Measurements from ENCODE around the gene ID3. TPM values are rescaled to one million over a fixed set of nuclear protein-coding genes. Genes with fewer than 3 reads are reported as not detected.

Gene ID3
- polyA plus RNA-seq, 4 donors: 78.1 to 157 (median 125) TPM

DNA sequence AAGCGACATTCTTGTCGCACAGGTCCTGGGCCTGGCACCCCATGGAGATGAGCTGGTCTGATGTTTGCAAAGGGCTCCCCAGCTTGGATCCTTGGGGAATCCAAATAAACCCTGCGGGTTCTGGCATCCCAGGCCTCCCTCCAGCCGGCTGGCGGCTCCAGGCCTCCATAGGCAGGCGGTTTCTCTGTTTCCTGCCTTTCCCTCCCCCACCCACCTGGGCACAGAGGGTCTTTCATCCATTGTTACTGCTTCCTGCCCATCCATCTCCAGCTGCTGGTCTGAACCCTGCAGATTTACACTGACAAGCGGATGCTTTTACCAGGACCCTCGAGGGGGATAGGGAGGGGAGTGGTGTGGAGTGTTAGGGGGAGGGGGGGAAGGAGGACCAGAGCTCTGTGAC lies 39.1 kb upstream of the ID3 start:
- FAIRE-seq: no peak
- Histone ChIP-seq H3K27me3 (ENCODE audit: control insufficient read depth in 3 of 3, insufficient read depth in 3 of 3, low read length in 3 of 3) (no peaks in the 10 kb centered on the region), H3K4me3 (ENCODE audit: low read depth in 1 of 3, low read length in 3 of 3) (no peak overlapping the region), H3K27ac (ENCODE audit: low read depth in 1 of 3, low read length in 2 of 3) (no peak overlapping the region), H3K9me3 (ENCODE audit: control insufficient read depth in 2 of 2, insufficient read depth in 1 of 2, low read depth in 1 of 2, low read length in 1 of 2) (no peaks in the 10 kb centered on the region), H3K4me1 (ENCODE audit: control insufficient read depth in 3 of 3, insufficient read depth in 2 of 3, low read depth in 1 of 3, low read length in 2 of 3) (no peaks in the 10 kb centered on the region), H3K36me3 (ENCODE audit: control insufficient read depth in 3 of 3, insufficient read depth in 2 of 3, low read depth in 1 of 3, low read length in 3 of 3) (peaks cover 0 to 2% (median 0%) of the 10 kb centered on the region in 3 donors)
- DNase-seq: no peak
- WGBS, 3 donors: 71 to 92% (median 88%) methylated on average over 8 of the region's 8 CpGs

GRCh38 chr1:23597635-23598388 lies 38.5 kb upstream of the ID3 start:
- FAIRE-seq (no peak), DNase-seq (no peak)
- 48 to 62% (median 49%) methylated on average over 4 of the region's 4 CpGs for WGBS, 3 donors
- Histone ChIP-seq H3K27me3 (ENCODE audit: control insufficient read depth in 3 of 3, insufficient read depth in 3 of 3, low read length in 3 of 3) (no peaks in the 10 kb centered on the region), H3K9me3 (ENCODE audit: control insufficient read depth in 2 of 2, insufficient read depth in 1 of 2, low read depth in 1 of 2, low read length in 1 of 2) (no peaks in the 10 kb centered on the region), H3K36me3 (ENCODE audit: control insufficient read depth in 3 of 3, insufficient read depth in 2 of 3, low read depth in 1 of 3, low read length in 3 of 3) (peaks cover 0 to 2% (median 0%) of the 10 kb centered on the region in 3 donors), H3K4me1 (ENCODE audit: control insufficient read depth in 3 of 3, insufficient read depth in 2 of 3, low read depth in 1 of 3, low read length in 2 of 3) (no peaks in the 10 kb centered on the region), H3K4me3 (ENCODE audit: low read depth in 1 of 3, low read length in 3 of 3) (no peak overlapping the region), H3K27ac (ENCODE audit: low read depth in 1 of 3, low read length in 2 of 3) (no peak overlapping the region)

DNA sequence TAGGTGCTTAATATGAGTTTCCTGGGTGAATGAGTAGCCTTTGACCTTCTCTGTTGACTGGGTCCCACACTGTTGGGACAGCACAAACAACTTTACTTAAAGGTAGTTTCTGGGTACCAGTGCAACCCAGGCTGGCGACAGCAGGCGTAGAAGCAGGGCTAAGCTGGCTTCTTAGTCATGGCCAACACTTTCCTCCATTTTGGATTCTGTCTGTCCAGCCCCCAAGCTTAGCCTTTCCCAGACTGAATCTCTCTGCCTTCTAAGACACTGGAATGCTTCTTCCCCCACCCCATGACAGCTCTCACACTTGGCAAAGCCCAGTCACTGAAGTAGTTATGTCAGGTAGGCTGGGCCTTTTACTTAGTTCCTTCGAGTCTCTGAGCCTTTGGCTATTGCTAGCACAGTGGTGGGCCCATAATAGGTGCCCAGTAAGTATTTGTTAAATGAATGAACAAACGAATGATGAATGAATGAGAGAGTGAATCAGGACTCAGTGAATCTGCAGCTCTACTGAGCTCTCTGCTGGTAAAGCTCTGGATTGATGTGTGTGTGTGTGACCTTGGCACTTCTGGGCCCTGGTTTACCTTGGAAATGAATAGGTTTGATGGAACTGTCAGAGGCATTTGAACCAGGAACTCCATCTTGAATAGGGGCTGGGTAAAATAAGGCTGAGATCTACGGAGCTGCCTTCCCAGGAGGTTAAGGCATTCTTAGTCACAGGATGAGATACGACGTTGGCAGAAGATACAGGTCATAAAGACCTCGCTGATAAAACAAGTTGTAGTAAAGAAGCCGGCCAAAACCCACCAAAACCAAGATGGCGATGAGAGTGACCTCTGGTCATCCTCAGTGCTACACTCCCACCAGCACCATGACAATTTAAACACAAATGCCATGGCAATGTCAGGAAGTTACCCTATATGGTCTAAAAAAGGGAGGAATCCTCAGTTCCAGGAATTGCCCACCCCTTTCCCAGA lies 37.4 kb upstream of the ID3 start:
- H3K9me3 ChIP-seq (ENCODE audit: control insufficient read depth in 2 of 2, insufficient read depth in 1 of 2, low read depth in 1 of 2, low read length in 1 of 2): no peaks in the 10 kb centered on the region
- H3K4me1 ChIP-seq (ENCODE audit: control insufficient read depth in 3 of 3, insufficient read depth in 2 of 3, low read depth in 1 of 3, low read length in 2 of 3): peaks cover 0 to 6% (median 2%) of the 10 kb centered on the region in 3 donors
- peaks cover 0 to 2% (median 0%) of the 10 kb centered on the region in 3 donors for H3K36me3 ChIP-seq (ENCODE audit: control insufficient read depth in 3 of 3, insufficient read depth in 2 of 3, low read depth in 1 of 3, low read length in 3 of 3)
- FAIRE-seq: no peak
- H3K27ac ChIP-seq (ENCODE audit: low read depth in 1 of 3, low read length in 2 of 3): no peak overlapping the region
- WGBS, 3 donors: 87 to 96% (median 95%) methylated on average over 10 of the region's 10 CpGs
- no peak for DNase-seq
- H3K4me3 ChIP-seq (ENCODE audit: low read depth in 1 of 3, low read length in 3 of 3): no peak overlapping the region
- no peaks in the 10 kb centered on the region for H3K27me3 ChIP-seq (ENCODE audit: control insufficient read depth in 3 of 3, insufficient read depth in 3 of 3, low read length in 3 of 3)

- 76 to 87% (median 81%) methylated on average over 7 of the region's 7 CpGs for WGBS, 3 donors
These were observed 35.6 kb upstream of the ID3 start for GRCh38 chr1:23594927-23595353.

GRCh38 chr1:23594149-23594907 lies 35.0 kb upstream of the ID3 start:
- FAIRE-seq (no peak), DNase-seq (no peak)
- H3K9me3 ChIP-seq (ENCODE audit: control insufficient read depth in 2 of 2, insufficient read depth in 1 of 2, low read depth in 1 of 2, low read length in 1 of 2): no peaks in the 10 kb centered on the region
- peaks cover 0 to 6% (median 5%) of the 10 kb centered on the region in 3 donors for H3K4me1 ChIP-seq (ENCODE audit: control insufficient read depth in 3 of 3, insufficient read depth in 2 of 3, low read depth in 1 of 3, low read length in 2 of 3)
- H3K27me3 ChIP-seq (ENCODE audit: control insufficient read depth in 3 of 3, insufficient read depth in 3 of 3, low read length in 3 of 3): no peaks in the 10 kb centered on the region
- WGBS, 3 donors: 78 to 95% (median 85%) methylated on average over 3 of the region's 3 CpGs
- H3K36me3 ChIP-seq (ENCODE audit: control insufficient read depth in 3 of 3, insufficient read depth in 2 of 3, low read depth in 1 of 3, low read length in 3 of 3): peaks cover 0 to 2% (median 0%) of the 10 kb centered on the region in 3 donors
- H3K4me3 ChIP-seq (ENCODE audit: low read depth in 1 of 3, low read length in 3 of 3): no peak overlapping the region
- no peak overlapping the region for H3K27ac ChIP-seq (ENCODE audit: low read depth in 1 of 3, low read length in 2 of 3)

More at GRCh38 chr1:23594927-23595353, 35.6 kb upstream of the ID3 start:
- peaks cover 0 to 6% (median 5%) of the 10 kb centered on the region in 3 donors for H3K4me1 ChIP-seq (ENCODE audit: control insufficient read depth in 3 of 3, insufficient read depth in 2 of 3, low read depth in 1 of 3, low read length in 2 of 3)
- DNase-seq: no peak
- no peaks in the 10 kb centered on the region for H3K9me3 ChIP-seq (ENCODE audit: control insufficient read depth in 2 of 2, insufficient read depth in 1 of 2, low read depth in 1 of 2, low read length in 1 of 2)
- FAIRE-seq: no peak
- peaks cover 0 to 2% (median 0%) of the 10 kb centered on the region in 3 donors for H3K36me3 ChIP-seq (ENCODE audit: control insufficient read depth in 3 of 3, insufficient read depth in 2 of 3, low read depth in 1 of 3, low read length in 3 of 3)
- H3K4me3 ChIP-seq (ENCODE audit: low read depth in 1 of 3, low read length in 3 of 3): no peak overlapping the region
- no peak overlapping the region for H3K27ac ChIP-seq (ENCODE audit: low read depth in 1 of 3, low read length in 2 of 3)
- no peaks in the 10 kb centered on the region for H3K27me3 ChIP-seq (ENCODE audit: control insufficient read depth in 3 of 3, insufficient read depth in 3 of 3, low read length in 3 of 3)

DNA sequence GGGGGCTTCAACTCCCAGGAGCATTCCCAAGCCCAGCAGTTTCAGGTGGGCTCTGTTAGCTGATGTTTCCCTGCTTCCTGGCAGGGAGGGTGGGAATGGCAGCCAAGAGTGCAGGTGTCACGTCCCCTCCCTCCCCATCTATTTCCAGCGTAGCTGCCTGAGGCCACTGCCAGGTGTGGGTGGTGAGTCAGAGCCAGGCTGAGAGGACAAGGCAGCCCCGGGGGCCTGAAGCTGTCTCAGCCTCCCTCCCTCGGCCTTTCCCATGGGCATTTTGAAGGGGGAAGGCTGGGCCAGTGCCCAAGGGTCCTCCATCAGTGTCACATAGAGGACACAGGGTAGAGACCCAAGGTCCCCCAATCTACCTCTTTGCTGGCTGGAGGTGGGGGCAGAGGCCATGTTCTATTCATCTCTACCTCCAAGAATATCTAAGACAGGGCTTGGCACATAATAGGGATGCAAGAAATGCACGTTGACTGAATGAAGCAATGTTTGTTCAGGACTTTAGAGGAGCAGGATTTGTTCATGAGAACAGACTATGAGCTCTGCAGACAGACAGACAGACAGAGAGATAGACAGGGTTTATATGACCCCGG lies 34.4 kb upstream of the ID3 start:
- 20 to 47% (median 30%) methylated on average over 6 of the region's 6 CpGs for WGBS, 3 donors
- FAIRE-seq (no peak), DNase-seq (no peak)
- Histone ChIP-seq H3K4me3 (ENCODE audit: low read depth in 1 of 3, low read length in 3 of 3) (no peak overlapping the region), H3K9me3 (ENCODE audit: control insufficient read depth in 2 of 2, insufficient read depth in 1 of 2, low read depth in 1 of 2, low read length in 1 of 2) (no peaks in the 10 kb centered on the region), H3K4me1 (ENCODE audit: control insufficient read depth in 3 of 3, insufficient read depth in 2 of 3, low read depth in 1 of 3, low read length in 2 of 3) (peaks cover 0 to 6% (median 5%) of the 10 kb centered on the region in 3 donors), H3K27ac (ENCODE audit: low read depth in 1 of 3, low read length in 2 of 3) (no peak overlapping the region), H3K36me3 (ENCODE audit: control insufficient read depth in 3 of 3, insufficient read depth in 2 of 3, low read depth in 1 of 3, low read length in 3 of 3) (peaks cover 0 to 2% (median 0%) of the 10 kb centered on the region in 3 donors), H3K27me3 (ENCODE audit: control insufficient read depth in 3 of 3, insufficient read depth in 3 of 3, low read length in 3 of 3) (no peaks in the 10 kb centered on the region)

DNA sequence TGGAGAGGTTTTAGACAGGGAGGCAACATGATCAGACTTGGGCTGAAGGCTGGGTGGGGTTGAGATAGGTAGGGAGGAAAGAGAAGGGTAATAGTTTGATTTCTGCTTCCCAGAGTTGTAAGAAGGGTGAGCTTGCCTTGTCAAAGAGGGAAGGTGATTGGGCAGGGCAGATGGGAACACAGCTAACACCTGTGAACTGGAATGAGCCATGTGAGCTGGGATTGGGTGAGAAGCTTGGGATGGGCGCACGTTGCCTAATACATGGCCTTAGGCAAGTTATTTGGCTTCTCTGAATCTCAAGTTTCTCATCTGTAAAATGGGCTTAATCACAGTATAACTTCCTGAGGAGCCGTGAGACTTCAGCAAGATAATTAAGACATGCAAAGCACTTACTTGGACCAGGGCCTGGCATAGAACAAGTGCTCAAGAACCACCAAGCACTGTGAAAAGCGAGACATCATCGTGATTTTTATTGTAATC lies 33.8 kb upstream of the ID3 start:
- 62 to 78% (median 69%) methylated on average over 5 of the region's 5 CpGs for WGBS, 3 donors
- FAIRE-seq: no peak

More for the DNA sequence above, 33.8 kb upstream of the ID3 start:
- Histone ChIP-seq H3K4me3 (ENCODE audit: low read depth in 1 of 3, low read length in 3 of 3) (no peak overlapping the region), H3K4me1 (ENCODE audit: control insufficient read depth in 3 of 3, insufficient read depth in 2 of 3, low read depth in 1 of 3, low read length in 2 of 3) (peaks cover 0 to 6% (median 5%) of the 10 kb centered on the region in 3 donors), H3K36me3 (ENCODE audit: control insufficient read depth in 3 of 3, insufficient read depth in 2 of 3, low read depth in 1 of 3, low read length in 3 of 3) (peaks cover 0 to 2% (median 0%) of the 10 kb centered on the region in 3 donors), H3K27me3 (ENCODE audit: control insufficient read depth in 3 of 3, insufficient read depth in 3 of 3, low read length in 3 of 3) (no peaks in the 10 kb centered on the region), H3K9me3 (ENCODE audit: control insufficient read depth in 2 of 2, insufficient read depth in 1 of 2, low read depth in 1 of 2, low read length in 1 of 2) (no peaks in the 10 kb centered on the region), H3K27ac (ENCODE audit: low read depth in 1 of 3, low read length in 2 of 3) (no peak overlapping the region)
- no peak for DNase-seq

Data from small intestine (tissue), 7 donors.